Raji (cell line): ENCODE results near the gene KCNH4.

ENCODE experiments used
- POLR2A ChIP-seq: IDR thresholded peaks from 2 replicates; pipeline ENCODE4 v1.6.1; 2011; ENCODE audit warnings: low read depth, low read length, control low read depth; ENCODE audit not compliant: insufficient read depth

KCNH4 gene

GRCh38 chr17:42180922-42181850 is at the start of gene KCNH4:
TSS of gene KCNH4 (minus strand) at chr17:42181142. CDS start at chr17:42180945, 197 bp downstream.
- TF ChIP-seq POLR2A = no peak

- TF ChIP-seq POLR2A = no peak
These were observed 49.3 kb upstream of the KCNH4 start for GRCh38 chr17:42230225-42230624.

GRCh38 chr17:42227849-42228700 is 47.1 kb upstream of the KCNH4 start:
- TF ChIP-seq POLR2A = no peak

DNA sequence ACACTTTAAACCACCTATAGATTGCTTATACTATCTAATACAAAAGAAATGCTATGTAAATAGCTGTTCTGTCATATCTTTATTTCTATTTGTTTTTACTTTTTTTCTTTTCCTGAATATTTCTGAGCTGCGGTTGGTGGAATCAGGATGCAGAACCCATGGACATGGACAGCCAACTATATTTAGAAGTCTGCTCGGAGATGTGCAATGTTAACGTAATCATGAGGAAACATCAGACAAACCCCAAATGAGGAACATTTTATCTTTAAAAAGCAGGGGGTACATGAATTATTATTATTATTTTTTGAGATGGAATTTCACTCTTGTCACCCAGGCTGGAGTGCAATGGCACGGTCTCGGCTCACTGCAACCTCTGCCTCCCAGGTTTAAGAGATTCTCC is 44.7 kb upstream of the KCNH4 start:
- no peak for TF ChIP-seq POLR2A

DNA sequence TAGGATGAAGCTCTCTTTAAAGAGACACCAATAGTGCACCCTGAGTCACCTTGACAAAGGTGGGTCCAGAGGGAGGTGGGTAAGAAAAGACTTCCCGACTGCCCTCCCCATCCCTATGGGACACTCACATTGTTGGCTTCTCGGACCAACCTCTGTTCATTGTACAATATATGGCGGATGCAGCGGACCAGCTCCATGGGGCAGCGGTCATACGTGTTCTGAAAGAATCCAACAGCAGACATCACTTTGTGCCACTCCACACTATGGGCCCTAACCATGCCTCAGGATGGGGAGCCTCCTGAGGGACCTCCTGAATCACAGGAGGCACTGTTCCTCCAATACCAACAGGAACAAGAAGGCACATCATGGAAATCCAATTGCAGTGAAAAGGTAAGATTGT is 43.7 kb upstream of the KCNH4 start:
- no peak for TF ChIP-seq POLR2A

- TF ChIP-seq POLR2A = no peak
These were observed 41.2 kb upstream of the KCNH4 start for GRCh38 chr17:42221886-42222745.

DNA sequence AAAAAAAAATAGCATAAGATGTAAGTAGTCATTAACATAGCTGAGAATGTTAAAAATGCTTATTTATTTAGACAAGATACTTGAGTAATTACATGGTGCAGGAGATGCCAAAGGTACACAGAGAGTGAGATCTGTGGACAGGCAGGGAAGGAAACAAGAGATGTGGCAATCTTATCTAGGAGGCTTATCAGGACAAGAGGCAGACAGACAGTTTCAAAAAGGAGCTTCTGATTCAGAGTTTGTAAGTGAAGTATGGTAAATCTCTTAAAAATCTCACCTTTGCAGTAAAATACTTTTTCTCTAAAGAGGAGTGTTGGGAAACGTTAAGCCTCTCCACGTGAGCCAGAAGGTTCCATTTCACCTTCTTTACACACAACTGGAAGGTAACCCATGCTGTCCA is 33.2 kb upstream of the KCNH4 start:
- TF ChIP-seq POLR2A = no peak

DNA sequence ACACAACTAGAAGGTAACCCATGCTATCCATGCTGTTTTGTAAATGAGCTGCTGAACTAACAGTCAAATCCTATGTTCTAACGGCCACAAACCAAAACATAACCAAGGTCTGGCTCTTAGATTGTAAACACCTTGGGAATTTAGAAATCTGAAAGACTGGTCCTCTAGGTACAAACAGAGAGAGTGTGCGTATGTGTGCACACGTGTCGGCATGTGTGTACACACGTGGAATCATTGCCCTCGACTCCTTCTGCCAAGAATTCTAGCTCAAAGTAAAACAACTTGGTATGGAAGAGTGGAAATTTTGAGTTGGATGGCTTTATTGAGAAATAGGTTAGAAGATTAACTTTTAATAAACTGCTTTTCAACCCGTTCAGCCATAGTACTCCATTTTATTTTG is 31.4 kb upstream of the KCNH4 start:
- TF ChIP-seq POLR2A = no peak

- no peak for TF ChIP-seq POLR2A
These were observed 29.1 kb upstream of the KCNH4 start for GRCh38 chr17:42210046-42210445.

GRCh38 chr17:42203354-42203753 is 22.4 kb upstream of the KCNH4 start:
- TF ChIP-seq POLR2A = no peak

DNA sequence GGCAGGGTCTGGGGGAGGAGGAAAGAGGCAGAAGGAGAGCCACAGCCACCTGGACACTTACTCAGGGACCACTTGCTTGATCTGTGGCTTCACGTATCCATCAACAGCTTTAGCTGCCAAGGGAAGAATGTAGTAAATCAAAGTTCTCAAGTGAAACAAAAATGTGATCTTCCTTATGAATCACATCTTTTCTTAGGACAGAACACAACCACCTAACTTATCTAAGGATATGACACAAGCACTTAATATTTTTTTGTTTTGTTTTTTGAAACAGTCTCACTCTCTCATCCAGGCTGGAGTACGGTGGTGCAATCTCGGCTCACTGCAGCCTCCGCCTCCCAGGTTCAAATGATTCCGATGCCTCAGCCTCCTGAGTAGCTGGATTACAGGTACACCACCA is 21.8 kb upstream of the KCNH4 start:
- TF ChIP-seq POLR2A = no peak

- no peak for TF ChIP-seq POLR2A
These were observed 21.2 kb upstream of the KCNH4 start for GRCh38 chr17:42202159-42202558.

- TF ChIP-seq POLR2A = no peak
These were observed 20.5 kb upstream of the KCNH4 start for GRCh38 chr17:42201458-42201772.

GRCh38 chr17:42200706-42201457 is 19.9 kb upstream of the KCNH4 start:
- TF ChIP-seq POLR2A = no peak
